ENCODE results near the gene KRT36.

KRT36 gene

DNA sequence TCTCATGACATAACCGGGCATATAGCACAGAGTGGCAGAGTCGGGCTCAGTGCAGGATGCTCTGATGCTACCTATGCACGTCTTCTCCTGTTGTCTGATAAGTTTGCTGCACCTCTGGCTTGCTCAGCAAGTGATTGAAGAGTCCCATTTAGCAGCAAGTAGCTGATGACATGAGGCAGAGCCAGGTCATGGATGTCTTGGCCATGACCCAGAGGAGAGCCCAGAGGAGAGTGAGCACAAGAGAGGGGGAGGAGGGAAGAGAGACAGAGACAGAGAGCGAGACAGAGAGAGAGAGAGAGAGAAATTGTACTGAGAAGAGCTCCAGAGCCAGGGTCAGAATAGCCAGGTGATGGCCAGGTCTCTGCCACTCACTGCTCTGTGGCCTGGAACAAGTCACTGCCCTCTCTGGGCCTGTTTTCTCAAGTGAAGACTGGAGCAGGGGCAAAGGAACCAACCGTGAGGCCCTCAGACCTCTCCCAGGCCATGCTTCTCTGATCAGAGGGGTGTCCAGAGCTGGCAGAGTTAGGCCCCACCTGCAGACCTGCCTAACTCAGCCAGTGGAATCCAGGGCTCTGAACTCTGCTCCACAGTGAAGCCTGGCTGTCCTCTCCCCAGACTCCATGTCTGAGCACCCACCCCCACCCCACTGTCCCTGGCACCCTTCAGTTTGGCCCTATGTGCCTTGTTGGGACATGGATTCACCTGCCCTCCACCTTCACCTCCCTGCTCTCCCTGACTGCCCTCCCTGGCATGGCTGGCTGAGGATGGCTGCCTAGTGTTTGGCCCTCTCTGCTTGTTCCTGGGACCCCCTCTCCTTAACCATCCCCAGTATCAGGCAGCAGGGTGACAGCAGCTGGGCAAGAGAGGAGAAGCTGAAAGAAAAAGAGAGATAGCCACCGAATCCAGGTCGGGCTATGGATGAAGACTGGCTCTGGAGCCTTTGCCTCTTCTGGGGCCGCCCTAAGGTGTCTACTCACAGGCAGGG is 4.5 kb downstream of the KRT36 start:
- TF ChIP-seq CTCF (IDR thresholded peaks at IDR 0.05; ENCODE audit: low read depth, low read length, missing control alignments), result no peak
- DNase-seq (ENCODE audit: low read depth), result no peak
- H3K4me3 ChIP-seq (ENCODE audit: low read depth, low read length), result no peak overlapping the region

GRCh38 chr17:41483991-41484826 is 5.5 kb downstream of the KRT36 start:
- TF ChIP-seq CTCF (IDR thresholded peaks at IDR 0.05; ENCODE audit: low read depth, low read length, missing control alignments), result no peak

DNA sequence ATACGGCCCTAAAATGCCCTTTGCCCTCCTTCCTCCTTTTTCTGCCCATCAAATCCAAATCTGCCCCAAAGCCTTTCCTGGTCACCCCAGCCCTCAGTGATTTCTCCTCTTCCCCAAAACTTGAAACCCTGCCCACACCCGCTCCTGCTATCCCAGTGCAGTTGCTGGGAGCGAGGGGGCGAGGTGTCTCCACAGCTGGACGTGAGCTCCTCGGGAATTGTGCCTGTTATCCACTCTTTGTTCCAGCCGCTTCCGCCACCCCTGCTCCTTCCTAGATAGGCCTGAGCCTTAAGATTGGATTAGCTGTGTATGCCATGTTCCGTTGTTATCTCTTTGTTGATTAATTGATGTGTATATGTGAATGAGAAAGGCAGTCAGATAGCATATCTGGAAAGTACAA is 6.2 kb downstream of the KRT36 start:
- DNase-seq (ENCODE audit: low read depth), result no peak
- no peak overlapping the region for H3K4me3 ChIP-seq (ENCODE audit: low read depth, low read length)
- no peak for TF ChIP-seq CTCF (IDR thresholded peaks at IDR 0.05; ENCODE audit: low read depth, low read length, missing control alignments)

More at GRCh38 chr17:41483991-41484826, 5.5 kb downstream of the KRT36 start:
- no peak overlapping the region for H3K4me3 ChIP-seq (ENCODE audit: low read depth, low read length)
- DNase-seq (ENCODE audit: low read depth), result no peak

GRCh38 chr17:41481036-41481435 is 8.7 kb downstream of the KRT36 start, which contains the start of gene KRT35:
Gene KRT35, minus strand, starts transcription at chr17:41481151. Its CDS starts 54 bp downstream, at chr17:41481097.
- H3K4me3 ChIP-seq (ENCODE audit: low read depth, low read length), result no peak within 1 kb of the TSS
- TF ChIP-seq CTCF (IDR thresholded peaks at IDR 0.05; ENCODE audit: low read depth, low read length, missing control alignments), result no peak
- no peak for DNase-seq (ENCODE audit: low read depth)

GRCh38 chr17:41480581-41480980 is 9.1 kb downstream of the KRT36 start:
- H3K4me3 ChIP-seq (ENCODE audit: low read depth, low read length), result no peak overlapping the region
- TF ChIP-seq CTCF (IDR thresholded peaks at IDR 0.05; ENCODE audit: low read depth, low read length, missing control alignments), result no peak
- no peak for DNase-seq (ENCODE audit: low read depth)

GRCh38 chr17:41480136-41480535 is 9.6 kb downstream of the KRT36 start:
- DNase-seq (ENCODE audit: low read depth), result no peak
- H3K4me3 ChIP-seq (ENCODE audit: low read depth, low read length), result no peak overlapping the region
- TF ChIP-seq CTCF (IDR thresholded peaks at IDR 0.05; ENCODE audit: low read depth, low read length, missing control alignments), result no peak

All from GM12864 (cell line).